Activated T-cell treated with anti-CD3 and anti-CD28 coated beads, Interleukin-2, amount 50 U/mL, for 4 hours (primary cell): ENCODE results near the gene NHSL2. TPM values are rescaled to one million over a fixed set of nuclear protein-coding genes. Genes with fewer than 3 reads are reported as not detected.

Source experiments
- ATAC-seq, 2 donors: fragments of 200-7000 bp; cut with Tn5 transposase; one replicate each; pipeline ENCODE4 v1.10.0; 2021
- DNase-seq: peaks from one replicate; pipeline ENCODE4 v3.0.0-alpha.2; 2020
- H3K27me3 Mint-ChIP-seq: one replicate; pipeline ENCODE4 v1.8.0; 2021; ENCODE audit warnings: low read depth, mixed read lengths
- H3K36me3 Mint-ChIP-seq: one replicate; pipeline ENCODE4 v1.8.0; 2022; ENCODE audit warnings: mixed read lengths; ENCODE audit not compliant: insufficient read depth
- H3K4me1 Mint-ChIP-seq: one replicate; pipeline ENCODE4 v1.8.0; 2021; ENCODE audit warnings: low read depth, mixed read lengths
- H3K4me3 Mint-ChIP-seq: one replicate; pipeline ENCODE4 v1.8.0; 2021; ENCODE audit warnings: mild to moderate bottlenecking, moderate library complexity, mixed read lengths
- H3K9me3 Mint-ChIP-seq: one replicate; pipeline ENCODE4 v1.8.0; 2021; ENCODE audit warnings: mixed read lengths
- total RNA-seq, 3 donors: library from RNA; stranded (reverse); gene quantifications; one replicate each; pipeline ENCODE4 v1.2.1, GENCODE V29; 2021

The NHSL2 gene
- total RNA-seq, 3 donors from 2014 or later: 0.30 to 0.65 (median 0.32) TPM

- Mint-ChIP-seq H3K27me3 (no peaks in the 10 kb centered on the region), H3K36me3 (no peaks in the 10 kb centered on the region), H3K9me3 (no peaks in the 10 kb centered on the region), H3K4me3 (no peak overlapping the region), H3K4me1 (no peaks in the 10 kb centered on the region)
- DNase-seq (no peak), ATAC-seq (no peak)
Measured at GRCh38 chrX:72005046-72005445, 94.4 kb downstream of the NHSL2 start.

DNA sequence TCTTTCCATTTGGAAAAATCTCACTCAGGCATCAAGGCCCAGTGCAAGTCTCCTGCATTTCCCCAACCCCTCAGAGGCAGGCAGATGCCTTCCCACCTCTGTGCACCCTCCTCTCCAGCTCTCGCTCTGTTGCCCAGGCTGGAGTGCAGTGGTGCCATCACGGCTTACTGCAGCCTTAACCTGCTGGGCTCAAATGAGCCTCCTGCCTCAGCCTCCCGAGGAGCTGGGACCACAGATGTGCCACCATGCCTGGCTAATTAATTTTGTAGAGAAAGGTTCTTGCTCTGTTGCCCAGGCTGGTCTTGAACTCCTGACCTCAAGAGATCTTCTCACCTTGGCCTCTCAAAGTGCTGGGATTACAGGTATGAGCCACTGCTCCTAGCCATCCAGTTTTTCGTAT is 95.8 kb downstream of the NHSL2 start:
- Mint-ChIP-seq H3K4me3 (no peak overlapping the region), H3K27me3 (no peaks in the 10 kb centered on the region), H3K9me3 (no peaks in the 10 kb centered on the region), H3K4me1 (no peaks in the 10 kb centered on the region), H3K36me3 (no peaks in the 10 kb centered on the region)
- no peak for DNase-seq
- ATAC-seq: no peak

DNA sequence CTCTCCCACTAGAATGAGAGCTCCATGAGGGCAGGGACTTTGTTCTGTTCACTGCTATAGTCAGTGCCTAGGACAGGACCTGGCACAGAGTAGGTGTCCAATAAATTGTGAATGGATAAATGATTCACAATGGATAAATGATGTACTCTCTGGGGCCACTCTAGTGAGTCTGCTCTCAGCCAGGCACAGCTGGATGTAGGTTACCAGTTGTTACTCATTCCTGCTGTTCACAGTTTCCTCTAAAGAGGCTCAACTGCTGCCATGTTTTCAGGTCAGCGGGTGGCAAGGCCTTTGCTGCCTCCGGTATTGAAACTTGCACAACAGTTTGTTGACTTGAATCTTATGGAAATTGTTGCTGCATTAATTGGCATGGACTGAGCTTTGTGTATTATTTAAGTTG is 99.1 kb downstream of the NHSL2 start:
- ATAC-seq (no peak), DNase-seq (no peak)
- H3K9me3 Mint-ChIP-seq: no peaks in the 10 kb centered on the region
- H3K36me3 Mint-ChIP-seq: no peaks in the 10 kb centered on the region
- H3K4me3 Mint-ChIP-seq: no peak overlapping the region
- no peaks in the 10 kb centered on the region for H3K4me1 Mint-ChIP-seq
- H3K27me3 Mint-ChIP-seq: no peaks in the 10 kb centered on the region

DNA sequence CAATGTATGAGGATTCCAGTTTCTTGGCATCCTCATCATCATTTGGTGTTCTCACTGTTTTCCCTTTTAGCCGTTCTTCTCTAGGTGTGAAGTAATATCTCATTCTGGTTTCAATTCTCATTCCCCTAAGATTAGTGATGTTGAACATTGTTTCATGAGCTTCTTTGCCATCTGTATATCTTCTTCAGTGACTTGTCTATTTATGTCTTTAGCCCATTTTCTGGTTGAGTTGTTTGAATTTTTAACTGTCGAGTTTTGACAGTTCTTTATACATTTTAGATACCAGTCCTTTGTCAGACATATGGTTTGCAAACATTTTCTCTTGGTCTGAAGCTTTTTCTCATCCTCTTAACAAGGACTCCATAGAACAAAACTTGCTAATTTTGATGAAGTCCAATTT is 101.1 kb downstream of the NHSL2 start:
- ATAC-seq (no peak), DNase-seq (no peak)
- Mint-ChIP-seq H3K4me3 (no peak overlapping the region), H3K9me3 (no peaks in the 10 kb centered on the region), H3K4me1 (no peaks in the 10 kb centered on the region), H3K27me3 (no peaks in the 10 kb centered on the region), H3K36me3 (no peaks in the 10 kb centered on the region)

DNA sequence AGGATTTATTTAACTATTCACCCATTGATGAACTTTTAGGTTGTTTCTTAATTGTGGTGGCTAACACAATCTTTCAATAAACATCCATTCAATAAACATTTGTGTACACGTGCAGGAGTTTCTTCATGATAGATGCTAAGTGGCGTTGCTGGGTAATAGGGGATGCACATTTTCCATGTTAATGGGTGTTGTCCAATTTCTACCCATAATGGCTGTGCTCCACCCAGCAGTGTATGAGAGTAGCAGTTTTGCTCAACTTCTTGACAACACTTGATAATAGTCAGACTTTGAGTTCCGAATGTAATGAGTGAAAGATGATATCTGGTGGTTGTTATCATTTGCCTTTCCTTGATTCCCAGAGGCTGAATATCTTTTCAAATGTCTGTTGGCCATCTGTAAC is 104.7 kb downstream of the NHSL2 start:
- no peak overlapping the region for H3K4me3 Mint-ChIP-seq
- no peaks in the 10 kb centered on the region for H3K36me3 Mint-ChIP-seq
- no peak for ATAC-seq
- peaks cover 13% of the 10 kb centered on the region for H3K4me1 Mint-ChIP-seq
- no peak for DNase-seq
- H3K27me3 Mint-ChIP-seq: no peaks in the 10 kb centered on the region
- no peaks in the 10 kb centered on the region for H3K9me3 Mint-ChIP-seq

- ATAC-seq (no peak), DNase-seq (no peak)
- Mint-ChIP-seq H3K27me3 (no peaks in the 10 kb centered on the region), H3K4me3 (no peak overlapping the region), H3K36me3 (no peaks in the 10 kb centered on the region), H3K4me1 (peaks cover 29% of the 10 kb centered on the region), H3K9me3 (no peaks in the 10 kb centered on the region)
Measured at GRCh38 chrX:72016881-72017783, 106.5 kb downstream of the NHSL2 start.

- Mint-ChIP-seq H3K36me3 (no peaks in the 10 kb centered on the region), H3K4me3 (no peak overlapping the region), H3K27me3 (no peaks in the 10 kb centered on the region), H3K9me3 (no peaks in the 10 kb centered on the region), H3K4me1 (peaks cover 29% of the 10 kb centered on the region)
- DNase-seq (peak; percentile 81), ATAC-seq (peak; percentile 93 to 95)
Measured at GRCh38 chrX:72018277-72019112, 107.8 kb downstream of the NHSL2 start.

DNA sequence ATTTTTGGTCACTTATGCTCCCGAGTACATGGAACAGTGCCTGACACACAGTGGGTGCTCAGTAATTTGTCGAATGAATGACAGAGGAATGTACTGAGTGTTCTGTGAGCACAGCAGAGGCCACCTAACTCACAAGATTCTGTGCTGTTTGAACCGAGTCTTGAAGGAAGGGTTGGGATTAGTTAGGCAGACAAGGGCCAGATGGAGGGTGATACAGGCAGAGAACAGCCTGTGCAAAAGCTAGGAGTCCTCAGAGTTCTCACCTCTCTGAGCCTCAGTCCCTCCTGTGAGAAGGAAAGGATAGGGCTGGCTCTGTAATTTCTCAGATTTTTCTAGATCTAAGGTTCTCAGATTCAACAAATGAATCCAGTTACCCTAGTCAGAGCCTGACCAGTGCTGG is 108.8 kb downstream of the NHSL2 start:
- Mint-ChIP-seq H3K27me3 (no peaks in the 10 kb centered on the region), H3K4me1 (peaks cover 29% of the 10 kb centered on the region), H3K36me3 (no peaks in the 10 kb centered on the region), H3K9me3 (no peaks in the 10 kb centered on the region), H3K4me3 (no peak overlapping the region)
- ATAC-seq (no peak), DNase-seq (no peak)

- H3K4me1 Mint-ChIP-seq: peaks cover 29% of the 10 kb centered on the region
- H3K9me3 Mint-ChIP-seq: no peaks in the 10 kb centered on the region
- no peaks in the 10 kb centered on the region for H3K36me3 Mint-ChIP-seq
- ATAC-seq (no peak), DNase-seq (no peak)
- H3K4me3 Mint-ChIP-seq: no peak overlapping the region
- H3K27me3 Mint-ChIP-seq: no peaks in the 10 kb centered on the region
Measured at GRCh38 chrX:72020204-72020603, 109.6 kb downstream of the NHSL2 start.

GRCh38 chrX:72020788-72021187 is 110.1 kb downstream of the NHSL2 start:
- DNase-seq (no peak), ATAC-seq (peak; percentile 4 to 9)
- H3K36me3 Mint-ChIP-seq: no peaks in the 10 kb centered on the region
- no peak overlapping the region for H3K4me3 Mint-ChIP-seq
- peaks cover 29% of the 10 kb centered on the region for H3K4me1 Mint-ChIP-seq
- no peaks in the 10 kb centered on the region for H3K9me3 Mint-ChIP-seq
- H3K27me3 Mint-ChIP-seq: no peaks in the 10 kb centered on the region

DNA sequence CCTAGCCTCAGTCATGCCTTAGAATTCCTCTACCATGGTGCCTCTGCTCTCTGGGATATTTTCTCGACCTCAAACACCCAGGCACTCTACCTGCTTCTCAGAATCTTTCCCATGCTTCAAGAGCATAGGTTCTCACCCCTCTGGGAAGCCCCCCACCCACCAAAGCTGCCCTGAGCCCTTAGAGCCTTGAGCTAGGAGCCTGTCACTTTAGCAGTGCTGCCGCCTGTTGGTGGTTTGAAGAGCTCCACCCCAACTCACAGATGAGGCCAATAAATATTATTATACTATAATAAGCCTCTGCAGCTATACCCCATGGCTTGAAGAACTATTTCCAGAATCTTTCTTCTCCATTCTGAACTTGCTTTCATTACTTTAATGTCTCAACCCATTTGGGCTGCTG is 111.3 kb downstream of the NHSL2 start:
- no peak for ATAC-seq
- Mint-ChIP-seq H3K4me1 (peaks cover 35% of the 10 kb centered on the region), H3K9me3 (no peaks in the 10 kb centered on the region), H3K27me3 (no peaks in the 10 kb centered on the region), H3K36me3 (no peaks in the 10 kb centered on the region), H3K4me3 (no peak overlapping the region)
- DNase-seq: no peak

DNA sequence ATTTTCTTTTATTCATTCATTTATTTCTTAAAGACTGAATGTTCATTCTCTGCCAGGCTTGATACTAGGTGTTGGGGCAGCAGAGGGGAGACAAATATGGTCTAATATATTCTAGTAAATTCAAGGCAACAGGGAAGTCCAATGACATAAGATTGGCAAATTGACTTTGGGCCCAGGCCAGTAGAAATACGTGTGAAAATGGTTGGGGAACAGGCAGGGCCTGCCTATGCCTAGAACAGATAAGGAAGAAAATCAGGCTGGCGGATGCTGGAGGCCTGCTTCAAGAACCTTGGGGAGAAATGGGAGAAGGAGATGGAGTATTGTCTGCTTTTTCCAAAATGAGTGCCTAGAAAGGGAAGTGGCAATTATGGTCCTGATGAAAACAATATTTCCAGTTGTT is 112.4 kb downstream of the NHSL2 start:
- H3K27me3 Mint-ChIP-seq: no peaks in the 10 kb centered on the region
- DNase-seq: no peak
- ATAC-seq: no peak
- no peaks in the 10 kb centered on the region for H3K36me3 Mint-ChIP-seq
- H3K4me1 Mint-ChIP-seq: peaks cover 35% of the 10 kb centered on the region
- H3K4me3 Mint-ChIP-seq: no peak overlapping the region
- no peaks in the 10 kb centered on the region for H3K9me3 Mint-ChIP-seq

GRCh38 chrX:72025236-72025770 is 114.7 kb downstream of the NHSL2 start:
- Mint-ChIP-seq H3K9me3 (no peaks in the 10 kb centered on the region), H3K4me3 (no peak overlapping the region), H3K36me3 (no peaks in the 10 kb centered on the region), H3K4me1 (peaks cover 22% of the 10 kb centered on the region), H3K27me3 (no peaks in the 10 kb centered on the region)
- DNase-seq (no peak), ATAC-seq (no peak)

GRCh38 chrX:72026341-72027023 is 115.8 kb downstream of the NHSL2 start:
- DNase-seq (no peak), ATAC-seq (peak; percentile 53 to 71)
- Mint-ChIP-seq H3K27me3 (no peaks in the 10 kb centered on the region), H3K9me3 (no peaks in the 10 kb centered on the region), H3K4me1 (peaks cover 10% of the 10 kb centered on the region), H3K36me3 (no peaks in the 10 kb centered on the region), H3K4me3 (no peak overlapping the region)
